Endothelial cell of umbilical vein (primary cell): ENCODE results near the gene PTPN23.

Experiments
- EZH2 ChIP-seq: IDR thresholded peaks from 2 replicates; pipeline ENCODE4 v1.6.1; 2012; ENCODE audit warnings: borderline replicate concordance, low read depth, mild to moderate bottlenecking, moderate library complexity, low read length, inconsistent platforms; ENCODE audit not compliant: severe bottlenecking
- FOS ChIP-seq: IDR thresholded peaks from 2 replicates; pipeline ENCODE4 v1.6.1; 2011; ENCODE audit warnings: mild to moderate bottlenecking, low read length, moderate library complexity, borderline replicate concordance; ENCODE audit not compliant: insufficient read depth
- MYC ChIP-seq: IDR thresholded peaks from one replicate; pipeline ENCODE4 v1.6.1; 2011; ENCODE audit warnings: mild to moderate bottlenecking, low read depth, low read length
- POLR2A ChIP-seq: IDR thresholded peaks from 2 replicates; pipeline ENCODE4 v1.6.1; 2012; ENCODE audit warnings: low read depth, mild to moderate bottlenecking, control low read depth, low read length
- POLR2AphosphoS5 ChIP-seq: IDR thresholded peaks from 2 replicates; pipeline ENCODE4 v1.6.1; 2012; ENCODE audit warnings: low read depth, mild to moderate bottlenecking, control low read depth, low read length, moderate library complexity; ENCODE audit not compliant: insufficient read depth
- TF ChIP-seq, protein P1 (sequence below), 2 donors: IDR thresholded peaks; 1 replicate in 1 of 2; 2 replicates in 1 of 2; pipeline ENCODE4 v1.5.1; 2011; ENCODE audit warnings: low read length in 2 of 2, mild to moderate bottlenecking in 2 of 2, moderate library complexity in 2 of 2, control low read depth in 1 of 2, inconsistent platforms in 1 of 2, low read depth in 1 of 2; ENCODE audit not compliant: insufficient read depth in 1 of 2; ENCODE audit errors: extremely low read depth in 1 of 2
- TF ChIP-seq, protein P2 (sequence below): IDR thresholded peaks from 2 replicates; pipeline ENCODE4 v1.6.1; 2011; ENCODE audit not compliant: insufficient read depth, insufficient read length

DNA sequence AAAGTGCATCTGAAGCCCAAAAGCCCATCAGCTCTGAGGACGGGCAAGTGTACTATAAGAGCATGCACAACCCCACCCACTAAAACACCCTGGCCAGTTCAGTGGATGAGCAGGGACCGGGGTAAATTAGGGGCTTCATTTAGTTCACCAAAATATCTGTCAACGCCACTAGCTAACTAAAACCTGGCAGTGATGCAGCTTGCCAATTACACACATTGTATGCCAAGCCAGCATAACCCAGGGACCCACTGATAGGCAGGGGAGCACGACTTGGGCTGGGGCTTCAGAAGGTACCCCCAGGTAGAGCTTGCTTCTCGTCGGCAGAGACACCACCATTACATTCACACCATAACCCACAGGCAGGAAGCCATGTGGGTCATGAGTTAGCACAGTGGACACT, 47.0 kb downstream of the PTPN23 start:
- TF ChIP-seq, protein P1, sequence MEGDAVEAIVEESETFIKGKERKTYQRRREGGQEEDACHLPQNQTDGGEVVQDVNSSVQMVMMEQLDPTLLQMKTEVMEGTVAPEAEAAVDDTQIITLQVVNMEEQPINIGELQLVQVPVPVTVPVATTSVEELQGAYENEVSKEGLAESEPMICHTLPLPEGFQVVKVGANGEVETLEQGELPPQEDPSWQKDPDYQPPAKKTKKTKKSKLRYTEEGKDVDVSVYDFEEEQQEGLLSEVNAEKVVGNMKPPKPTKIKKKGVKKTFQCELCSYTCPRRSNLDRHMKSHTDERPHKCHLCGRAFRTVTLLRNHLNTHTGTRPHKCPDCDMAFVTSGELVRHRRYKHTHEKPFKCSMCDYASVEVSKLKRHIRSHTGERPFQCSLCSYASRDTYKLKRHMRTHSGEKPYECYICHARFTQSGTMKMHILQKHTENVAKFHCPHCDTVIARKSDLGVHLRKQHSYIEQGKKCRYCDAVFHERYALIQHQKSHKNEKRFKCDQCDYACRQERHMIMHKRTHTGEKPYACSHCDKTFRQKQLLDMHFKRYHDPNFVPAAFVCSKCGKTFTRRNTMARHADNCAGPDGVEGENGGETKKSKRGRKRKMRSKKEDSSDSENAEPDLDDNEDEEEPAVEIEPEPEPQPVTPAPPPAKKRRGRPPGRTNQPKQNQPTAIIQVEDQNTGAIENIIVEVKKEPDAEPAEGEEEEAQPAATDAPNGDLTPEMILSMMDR (IDR thresholded peaks at IDR 0.05; ENCODE audit: extremely low read depth in 1 of 2, insufficient read depth in 1 of 2, low read depth in 1 of 2, low read length in 2 of 2), result no peak
- no peak for TF ChIP-seq EZH2
- no peak for TF ChIP-seq MYC
- TF ChIP-seq FOS, result no peak
- TF ChIP-seq, protein P2, sequence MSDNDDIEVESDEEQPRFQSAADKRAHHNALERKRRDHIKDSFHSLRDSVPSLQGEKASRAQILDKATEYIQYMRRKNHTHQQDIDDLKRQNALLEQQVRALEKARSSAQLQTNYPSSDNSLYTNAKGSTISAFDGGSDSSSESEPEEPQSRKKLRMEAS, result no peak
- TF ChIP-seq POLR2A, result no peak
- no peak for TF ChIP-seq POLR2AphosphoS5
